ENCODE data around the gene NDUFS8.

DNA sequence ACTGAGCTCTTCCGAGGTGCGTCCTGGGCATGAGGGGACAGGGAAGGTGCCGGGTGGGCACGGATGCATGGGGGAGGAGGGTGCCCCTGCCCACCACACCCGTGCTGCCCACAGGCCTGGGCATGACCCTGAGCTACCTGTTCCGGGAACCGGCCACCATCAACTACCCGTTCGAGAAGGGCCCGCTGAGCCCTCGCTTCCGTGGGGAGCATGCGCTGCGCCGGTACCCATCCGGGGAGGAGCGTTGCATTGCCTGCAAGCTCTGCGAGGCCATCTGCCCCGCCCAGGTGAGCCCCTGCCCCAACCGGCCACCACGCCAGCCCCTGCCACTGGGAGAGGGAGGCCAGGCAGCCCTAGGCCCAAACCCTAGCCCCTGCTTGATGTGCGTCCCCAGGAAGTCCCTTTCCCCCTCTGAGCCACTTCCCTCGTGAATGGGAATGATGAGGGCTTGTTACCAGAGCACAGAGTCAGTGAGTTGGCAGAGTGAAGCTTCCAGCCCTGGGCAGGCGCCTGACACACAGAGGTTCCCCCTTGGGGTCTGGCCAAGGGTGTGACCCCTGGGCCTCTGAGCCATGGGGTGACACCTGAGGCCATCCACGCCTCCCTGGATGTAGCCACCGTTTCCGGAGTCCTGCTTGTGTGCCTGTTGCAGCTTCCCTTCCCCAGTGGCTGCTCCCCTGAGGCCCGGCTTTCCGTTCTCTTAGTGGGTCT, 2.7 kb downstream of the NDUFS8 start:
- TF ChIP-seq, protein P1, sequence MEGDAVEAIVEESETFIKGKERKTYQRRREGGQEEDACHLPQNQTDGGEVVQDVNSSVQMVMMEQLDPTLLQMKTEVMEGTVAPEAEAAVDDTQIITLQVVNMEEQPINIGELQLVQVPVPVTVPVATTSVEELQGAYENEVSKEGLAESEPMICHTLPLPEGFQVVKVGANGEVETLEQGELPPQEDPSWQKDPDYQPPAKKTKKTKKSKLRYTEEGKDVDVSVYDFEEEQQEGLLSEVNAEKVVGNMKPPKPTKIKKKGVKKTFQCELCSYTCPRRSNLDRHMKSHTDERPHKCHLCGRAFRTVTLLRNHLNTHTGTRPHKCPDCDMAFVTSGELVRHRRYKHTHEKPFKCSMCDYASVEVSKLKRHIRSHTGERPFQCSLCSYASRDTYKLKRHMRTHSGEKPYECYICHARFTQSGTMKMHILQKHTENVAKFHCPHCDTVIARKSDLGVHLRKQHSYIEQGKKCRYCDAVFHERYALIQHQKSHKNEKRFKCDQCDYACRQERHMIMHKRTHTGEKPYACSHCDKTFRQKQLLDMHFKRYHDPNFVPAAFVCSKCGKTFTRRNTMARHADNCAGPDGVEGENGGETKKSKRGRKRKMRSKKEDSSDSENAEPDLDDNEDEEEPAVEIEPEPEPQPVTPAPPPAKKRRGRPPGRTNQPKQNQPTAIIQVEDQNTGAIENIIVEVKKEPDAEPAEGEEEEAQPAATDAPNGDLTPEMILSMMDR (IDR thresholded peaks at IDR 0.05), result no peak
- TF ChIP-seq POLR2A (IDR thresholded peaks at IDR 0.05) (no peak), POLR2AphosphoS5 (IDR thresholded peaks at IDR 0.05) (no peak)
